ENCODE measurements around the gene PADI4.

The PADI4 gene

GRCh38 chr1:17307946-17308345 is at the start of gene PADI4:
Gene PADI4, plus strand, starts transcription at chr1:17308197. Its CDS starts 26 bp downstream, at chr1:17308223.
- Histone ChIP-seq H3K4me1 (peaks cover 13 to 69% (median 36%) of the 10 kb centered on the region in 10 experiments), H3K9me3 (replicated peaks in 1 of 11) (peaks cover 2 to 9% (median 7%) of the 10 kb centered on the region in 11 experiments), H3K4me3 (peak within 1 kb of the TSS in 1 of 10 experiments; percentile 17; a peak in 1 of 20 replicates), H3K4me2 (peak within 1 kb of the TSS in 10 of 11 experiments; percentile 0 to 54 (median 26); a peak in 9 of 22 replicates), H3K36me3 (no peaks in the 10 kb centered on the region), H4K20me1 (no peaks in the 10 kb centered on the region), H3K27ac (peak within 1 kb of the TSS in 6 of 11 experiments; percentile 10 to 47 (median 23); a peak in 7 of 22 replicates), H3K27me3 (no peaks in the 10 kb centered on the region), H3K9ac (peak within 1 kb of the TSS in 1 of 11 experiments; percentile 27; a peak in 3 of 22 replicates)
- TF ChIP-seq Cebpa-rat (IDR thresholded peaks at IDR 0.05) = no peak

- no peaks in the 10 kb centered on the region for H4K20me1 ChIP-seq
- no peak for TF ChIP-seq Cebpa-rat (IDR thresholded peaks at IDR 0.05)
- no peaks in the 10 kb centered on the region for H3K27me3 ChIP-seq
- H3K9me3 ChIP-seq (replicated peaks in 1 of 11) = peaks cover 0 to 12% (median 5%) of the 10 kb centered on the region in 11 experiments; a peak in 6 of 22 replicates
- peaks cover 0 to 9% (median 0%) of the 10 kb centered on the region in 10 experiments; a peak in 3 of 20 replicates for H3K4me1 ChIP-seq
- no peaks in the 10 kb centered on the region for H3K36me3 ChIP-seq
- no peak overlapping the region for H3K4me3 ChIP-seq
- H3K9ac ChIP-seq = no peak overlapping the region
- no peak overlapping the region for H3K27ac ChIP-seq
- H3K4me2 ChIP-seq = no peak overlapping the region
Measured at GRCh38 chr1:17258758-17259130, 49.3 kb upstream of the PADI4 start.

GRCh38 chr1:17259233-17259873 is 48.6 kb upstream of the PADI4 start:
- Histone ChIP-seq H3K9me3 (replicated peaks in 1 of 11) (peaks cover 0 to 12% (median 5%) of the 10 kb centered on the region in 11 experiments; a peak in 6 of 22 replicates), H3K9ac (no peak overlapping the region), H3K4me1 (peaks cover 0 to 9% (median 0%) of the 10 kb centered on the region in 10 experiments; a peak in 3 of 20 replicates), H3K36me3 (no peaks in the 10 kb centered on the region), H3K4me3 (no peak overlapping the region), H3K27me3 (no peaks in the 10 kb centered on the region), H3K27ac (no peak overlapping the region), H4K20me1 (no peaks in the 10 kb centered on the region), H3K4me2 (no peak overlapping the region)
- no peak for TF ChIP-seq Cebpa-rat (IDR thresholded peaks at IDR 0.05)

- H3K4me1 ChIP-seq = peaks cover 0 to 9% (median 0%) of the 10 kb centered on the region in 10 experiments; a peak in 3 of 20 replicates
- no peak for TF ChIP-seq Cebpa-rat (IDR thresholded peaks at IDR 0.05)
- no peaks in the 10 kb centered on the region for H3K27me3 ChIP-seq
- H3K27ac ChIP-seq = no peak overlapping the region
- H3K4me3 ChIP-seq = no peak overlapping the region
- H3K36me3 ChIP-seq = no peaks in the 10 kb centered on the region
- no peaks in the 10 kb centered on the region for H4K20me1 ChIP-seq
- no peak overlapping the region for H3K9ac ChIP-seq
- no peak overlapping the region for H3K4me2 ChIP-seq
- H3K9me3 ChIP-seq (replicated peaks in 1 of 11) = peaks cover 0 to 12% (median 5%) of the 10 kb centered on the region in 11 experiments; a peak in 6 of 22 replicates
Measured at GRCh38 chr1:17260264-17260663, 47.7 kb upstream of the PADI4 start.

GRCh38 chr1:17260738-17261137 is 47.3 kb upstream of the PADI4 start:
- H3K9me3 ChIP-seq (replicated peaks in 1 of 11) = peaks cover 0 to 12% (median 5%) of the 10 kb centered on the region in 11 experiments; a peak in 6 of 22 replicates
- no peaks in the 10 kb centered on the region for H4K20me1 ChIP-seq

GRCh38 chr1:17263936-17264335 is 44.1 kb upstream of the PADI4 start:
- Histone ChIP-seq H3K36me3 (no peaks in the 10 kb centered on the region), H3K27ac (no peak overlapping the region), H3K4me2 (no peak overlapping the region), H3K4me3 (no peak overlapping the region), H3K27me3 (no peaks in the 10 kb centered on the region), H3K4me1 (no peaks in the 10 kb centered on the region), H3K9ac (no peak overlapping the region), H3K9me3 (replicated peaks in 1 of 11) (peaks cover 0 to 12% (median 5%) of the 10 kb centered on the region in 11 experiments; a peak in 6 of 22 replicates), H4K20me1 (no peaks in the 10 kb centered on the region)
- no peak for TF ChIP-seq Cebpa-rat (IDR thresholded peaks at IDR 0.05)

More at GRCh38 chr1:17260738-17261137, 47.3 kb upstream of the PADI4 start:
- H3K27ac ChIP-seq = no peak overlapping the region
- H3K4me1 ChIP-seq = peaks cover 0 to 7% (median 0%) of the 10 kb centered on the region in 10 experiments; a peak in 3 of 20 replicates
- no peaks in the 10 kb centered on the region for H3K27me3 ChIP-seq
- no peak overlapping the region for H3K4me3 ChIP-seq
- H3K36me3 ChIP-seq = no peaks in the 10 kb centered on the region
- no peak for TF ChIP-seq Cebpa-rat (IDR thresholded peaks at IDR 0.05)
- no peak overlapping the region for H3K9ac ChIP-seq
- H3K4me2 ChIP-seq = no peak overlapping the region

GRCh38 chr1:17264470-17264869 is 43.5 kb upstream of the PADI4 start:
- no peaks in the 10 kb centered on the region for H3K27me3 ChIP-seq
- H3K9ac ChIP-seq = no peak overlapping the region
- H3K4me1 ChIP-seq = no peaks in the 10 kb centered on the region
- no peaks in the 10 kb centered on the region for H4K20me1 ChIP-seq
- H3K4me3 ChIP-seq = no peak overlapping the region
- no peak overlapping the region for H3K27ac ChIP-seq
- H3K36me3 ChIP-seq = no peaks in the 10 kb centered on the region
- H3K4me2 ChIP-seq = no peak overlapping the region
- H3K9me3 ChIP-seq (replicated peaks in 1 of 11) = peaks cover 0 to 12% (median 5%) of the 10 kb centered on the region in 11 experiments; a peak in 6 of 22 replicates
- no peak for TF ChIP-seq Cebpa-rat (IDR thresholded peaks at IDR 0.05)

- no peak overlapping the region for H3K27ac ChIP-seq
- no peak overlapping the region for H3K4me2 ChIP-seq
- H3K9me3 ChIP-seq (replicated peaks in 1 of 11) = peaks cover 0 to 12% (median 5%) of the 10 kb centered on the region in 11 experiments; a peak in 6 of 22 replicates
- no peak overlapping the region for H3K4me3 ChIP-seq
- H3K36me3 ChIP-seq = no peaks in the 10 kb centered on the region
- H3K9ac ChIP-seq = no peak overlapping the region
- H3K27me3 ChIP-seq = no peaks in the 10 kb centered on the region
- H3K4me1 ChIP-seq = no peaks in the 10 kb centered on the region
- no peaks in the 10 kb centered on the region for H4K20me1 ChIP-seq
- no peak for TF ChIP-seq Cebpa-rat (IDR thresholded peaks at IDR 0.05)
Measured at GRCh38 chr1:17265162-17265561, 42.8 kb upstream of the PADI4 start.

GRCh38 chr1:17265950-17266349 is 42.0 kb upstream of the PADI4 start:
- no peak overlapping the region for H3K4me2 ChIP-seq
- no peaks in the 10 kb centered on the region for H3K27me3 ChIP-seq
- H3K9ac ChIP-seq = no peak overlapping the region
- H4K20me1 ChIP-seq = no peaks in the 10 kb centered on the region
- no peaks in the 10 kb centered on the region for H3K4me1 ChIP-seq
- no peaks in the 10 kb centered on the region for H3K36me3 ChIP-seq
- peaks cover 0 to 12% (median 5%) of the 10 kb centered on the region in 11 experiments; a peak in 6 of 22 replicates for H3K9me3 ChIP-seq (replicated peaks in 1 of 11)
- H3K27ac ChIP-seq = no peak overlapping the region
- TF ChIP-seq Cebpa-rat (IDR thresholded peaks at IDR 0.05) = no peak
- no peak overlapping the region for H3K4me3 ChIP-seq
